A673 (cell line): ENCODE data around the gene C1orf35.
"Not testable (repeated sequence)": the region's sequence is repeated elsewhere in the genome, so short reads cannot be mapped to it uniquely, and the experiment has no call there.

Experiments
- CTCF ChIP-seq: fragments of 300-800, 200-600 bp; sonication (generic); conservative IDR thresholded peaks from 2 replicates; pipeline ENCODE4 v1.5.1; 2017; ENCODE audit warnings: low read depth, mild to moderate bottlenecking, antibody characterized with exemption, low read length, moderate library complexity, mixed read lengths
- EZH2 ChIP-seq: fragments of 200-600 bp; sonication (generic); IDR thresholded peaks from 2 replicates; pipeline ENCODE4 v1.6.1; 2017; ENCODE audit warnings: borderline replicate concordance, low read depth, mild to moderate bottlenecking, mixed read lengths, antibody characterized with exemption, low read length; ENCODE audit not compliant: poor library complexity, severe bottlenecking

DNA sequence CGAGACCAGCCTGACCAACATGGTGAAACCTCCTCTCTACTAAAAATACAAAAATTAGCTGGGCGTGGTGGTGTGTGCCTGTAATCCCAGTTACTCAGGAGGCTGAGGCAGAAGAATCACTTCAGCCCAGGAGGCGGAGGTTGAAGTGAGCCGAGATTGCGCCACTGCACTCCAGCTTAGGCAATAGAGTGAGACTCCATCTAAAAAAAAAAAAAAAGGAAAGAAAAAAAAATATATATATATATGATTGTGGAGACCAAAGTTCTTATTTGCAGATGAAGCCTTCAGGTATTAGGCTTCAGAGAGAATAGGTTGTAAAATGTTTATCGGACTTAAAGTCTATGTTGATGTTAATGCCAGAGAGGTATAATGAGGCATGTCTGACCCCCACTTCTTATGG lies 8.2 kb upstream of the C1orf35 start:
- not testable (repeated sequence) for TF ChIP-seq CTCF, EZH2
